ENCODE results near the gene DDAH2.
A peak's percentile ranks its signal among the peaks of the same experiment; 100 is the strongest.
"Not testable (repeated sequence)": the region's sequence is repeated elsewhere in the genome, so short reads cannot be mapped to it uniquely, and the experiment has no call there.

Gene DDAH2

DNA sequence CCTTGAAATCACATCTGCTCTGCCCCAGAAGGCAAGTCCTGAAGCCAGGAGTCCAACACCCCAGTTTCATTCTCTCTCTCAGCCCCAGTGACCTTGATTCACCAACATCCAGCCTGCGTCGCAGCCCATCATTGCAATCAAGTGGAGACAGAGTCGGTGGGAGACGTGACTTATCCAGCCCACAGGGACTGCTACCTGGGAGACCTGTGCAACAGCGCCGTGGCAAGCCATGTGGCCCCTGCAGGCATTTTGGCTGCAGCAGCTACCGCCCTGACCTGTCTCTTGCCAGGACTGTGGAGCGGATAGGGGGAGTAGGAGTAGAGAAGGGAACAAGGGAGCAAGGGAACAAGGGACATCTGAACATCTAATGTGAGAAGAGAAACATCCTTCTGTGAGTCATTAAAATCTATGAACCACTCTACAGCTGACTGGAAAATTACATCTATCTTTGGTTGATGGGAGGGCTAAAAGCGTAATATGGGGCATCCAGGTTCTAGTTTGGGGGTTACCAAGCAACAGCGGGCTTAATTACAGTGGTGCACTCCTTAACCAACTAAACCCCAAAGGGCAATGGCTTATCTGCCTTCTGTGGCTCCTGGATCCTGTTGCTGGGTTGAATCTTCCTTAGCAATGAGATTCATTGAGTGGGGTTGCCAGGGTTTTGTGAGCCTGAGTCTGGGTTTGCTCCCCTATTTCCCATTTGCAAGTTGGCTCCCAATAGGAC, 11.4 kb downstream of the DDAH2 start:
- Histone ChIP-seq H3K9me3 (no peaks in the 10 kb centered on the region), H3K27ac (no peak overlapping the region), H3K9ac (no peak overlapping the region), H3K4me3 (no peak overlapping the region), H3K4me2 (no peak overlapping the region), H3K27me3 (no peaks in the 10 kb centered on the region), H4K20me1 (no peaks in the 10 kb centered on the region), H3K4me1 (peaks cover 44% of the 10 kb centered on the region), H3K36me3 (no peaks in the 10 kb centered on the region)
- TF ChIP-seq Cebpa-rat (IDR thresholded peaks at IDR 0.05), result no peak

DNA sequence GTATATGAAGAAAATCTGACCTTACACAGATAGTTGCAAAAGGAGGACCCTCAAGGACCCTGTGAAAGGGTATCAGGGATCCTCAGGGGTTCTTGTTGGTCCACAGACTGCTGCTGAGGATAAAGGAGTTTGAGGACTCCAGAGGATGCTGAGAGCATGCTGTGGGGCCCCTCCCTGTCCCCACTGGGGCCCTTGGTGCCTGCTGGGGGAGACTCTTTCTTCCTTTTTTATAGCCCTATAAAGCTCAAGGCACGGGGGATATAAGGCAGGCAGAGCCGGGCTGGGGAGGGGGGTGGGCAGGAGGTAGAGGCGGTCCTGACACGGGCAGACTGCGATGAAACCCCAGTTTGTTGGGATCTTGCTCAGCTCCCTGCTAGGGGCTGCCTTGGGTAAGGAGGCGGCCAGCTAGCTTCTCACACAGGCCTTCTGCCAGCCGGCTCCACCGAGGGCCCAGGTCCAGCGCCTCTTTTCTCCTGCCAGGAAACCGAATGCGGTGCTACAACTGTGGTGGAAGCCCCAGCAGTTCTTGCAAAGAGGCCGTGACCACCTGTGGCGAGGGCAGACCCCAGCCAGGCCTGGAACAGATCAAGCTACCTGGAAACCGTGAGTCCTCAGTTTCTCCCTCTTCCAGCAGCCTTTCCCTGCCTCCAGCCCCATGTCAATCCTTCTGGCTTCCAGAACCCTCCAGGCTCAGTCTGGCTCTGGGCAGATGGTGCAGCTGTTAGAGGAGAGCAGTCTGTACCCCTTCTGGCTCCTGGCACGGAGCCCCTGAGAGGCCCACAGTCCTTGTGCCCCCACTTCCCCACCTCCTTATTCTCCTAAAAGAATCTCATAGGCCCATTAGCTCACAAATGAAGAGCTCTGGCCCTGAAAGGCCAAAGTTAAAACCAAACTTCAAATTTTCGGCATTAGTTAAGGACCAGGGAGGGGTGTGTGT, 13.8 kb downstream of the DDAH2 start, which contains the start of gene LY6G6D:
TSS of gene LY6G6D (plus strand) at position 327 of the 937 bp plus-strand sequence. CDS start at position 335, 8 bp downstream.
- peaks cover 52% of the 10 kb centered on the region for H3K4me1 ChIP-seq
- H3K27me3 ChIP-seq, result no peaks in the 10 kb centered on the region
- no peaks in the 10 kb centered on the region for H3K36me3 ChIP-seq
- peak within 1 kb of the TSS; percentile 55 for H3K9ac ChIP-seq
- peak within 1 kb of the TSS; percentile 55 for H3K4me2 ChIP-seq
- H3K27ac ChIP-seq, result peak within 1 kb of the TSS; percentile 63
- TF ChIP-seq Cebpa-rat (IDR thresholded peaks at IDR 0.05), result no peak
- H4K20me1 ChIP-seq, result no peaks in the 10 kb centered on the region
- no peak within 1 kb of the TSS for H3K4me3 ChIP-seq
- H3K9me3 ChIP-seq, result no peaks in the 10 kb centered on the region

- H4K20me1 ChIP-seq, result no peaks in the 10 kb centered on the region
- H3K4me2 ChIP-seq, result peak overlapping the region; percentile 55
- H3K4me3 ChIP-seq, result no peak overlapping the region
- H3K9me3 ChIP-seq, result no peaks in the 10 kb centered on the region
- no peak for TF ChIP-seq Cebpa-rat (IDR thresholded peaks at IDR 0.05)
- peak overlapping the region; percentile 63 for H3K27ac ChIP-seq
- H3K36me3 ChIP-seq, result no peaks in the 10 kb centered on the region
- H3K4me1 ChIP-seq, result peaks cover 57% of the 10 kb centered on the region
- H3K27me3 ChIP-seq, result no peaks in the 10 kb centered on the region
- H3K9ac ChIP-seq, result peak overlapping the region; percentile 55
These were observed 15.0 kb downstream of the DDAH2 start for GRCh38 chr6:31713991-31714684.

GRCh38 chr6:31713465-31713864, 15.6 kb downstream of the DDAH2 start:
- no peak overlapping the region for H3K9ac ChIP-seq
- H3K4me2 ChIP-seq, result peak overlapping the region; percentile 55
- H3K4me1 ChIP-seq, result peaks cover 64% of the 10 kb centered on the region
- H3K4me3 ChIP-seq, result no peak overlapping the region
- H3K27ac ChIP-seq, result peak overlapping the region; percentile 63; the same call in 1 of the 2 replicates
- no peak for TF ChIP-seq Cebpa-rat (IDR thresholded peaks at IDR 0.05)
- no peaks in the 10 kb centered on the region for H4K20me1 ChIP-seq
- no peaks in the 10 kb centered on the region for H3K9me3 ChIP-seq
- H3K36me3 ChIP-seq, result no peaks in the 10 kb centered on the region
- no peaks in the 10 kb centered on the region for H3K27me3 ChIP-seq

DNA sequence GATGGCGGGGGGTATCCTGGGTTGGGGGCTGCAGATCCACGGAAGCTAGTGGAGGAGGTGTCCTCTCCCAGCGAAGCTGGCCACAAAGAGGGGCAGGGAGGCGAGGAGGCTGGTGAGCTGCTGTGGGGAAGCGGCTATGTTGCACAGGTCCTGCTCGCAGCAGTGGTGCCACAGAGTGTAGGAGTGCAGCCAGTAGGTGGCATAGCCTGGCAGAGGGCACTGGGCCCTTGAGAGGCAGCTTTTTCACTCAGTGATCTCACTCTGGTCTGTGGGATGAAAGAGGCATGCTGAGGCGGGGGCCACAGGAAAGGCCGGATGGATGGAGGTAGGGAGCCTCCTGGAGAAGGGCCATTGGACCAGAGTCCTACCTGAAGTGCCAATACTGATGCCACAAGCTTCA, 16.8 kb downstream of the DDAH2 start:
- Histone ChIP-seq H3K27ac (no peak overlapping the region; the same call in 1 of the 2 replicates), H3K4me3 (no peak overlapping the region), H3K9me3 (no peaks in the 10 kb centered on the region), H3K36me3 (no peaks in the 10 kb centered on the region), H4K20me1 (no peaks in the 10 kb centered on the region), H3K4me2 (peak overlapping the region; percentile 52), H3K9ac (no peak overlapping the region), H3K27me3 (no peaks in the 10 kb centered on the region), H3K4me1 (peaks cover 75% of the 10 kb centered on the region)
- TF ChIP-seq Cebpa-rat (IDR thresholded peaks at IDR 0.05), result no peak

DNA sequence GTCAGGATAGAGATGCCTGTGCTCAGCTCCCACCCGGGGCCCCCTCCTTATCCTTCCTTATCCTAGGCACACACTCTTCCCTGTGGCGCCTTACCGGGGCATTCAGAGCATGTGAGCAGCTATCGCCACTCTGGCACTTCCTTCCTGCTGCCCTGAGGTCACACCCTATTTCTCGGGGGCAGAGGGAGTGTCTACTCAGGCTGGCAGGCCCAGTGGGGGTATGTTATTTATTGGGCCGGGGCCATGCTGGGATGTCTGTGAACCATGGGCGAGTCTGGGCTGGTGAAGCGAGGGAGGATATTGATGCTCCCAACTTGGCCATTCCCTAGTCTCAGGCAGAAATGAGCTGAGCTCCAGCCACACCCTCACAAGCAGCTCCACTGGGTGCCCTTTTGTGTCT, 17.9 kb downstream of the DDAH2 start:
- H3K27me3 ChIP-seq, result no peaks in the 10 kb centered on the region
- H3K4me1 ChIP-seq, result peaks cover 85% of the 10 kb centered on the region
- H4K20me1 ChIP-seq, result no peaks in the 10 kb centered on the region
- H3K9me3 ChIP-seq, result no peaks in the 10 kb centered on the region
- H3K36me3 ChIP-seq, result no peaks in the 10 kb centered on the region
- H3K9ac ChIP-seq, result no peak overlapping the region
- H3K4me3 ChIP-seq, result no peak overlapping the region
- H3K27ac ChIP-seq, result no peak overlapping the region
- H3K4me2 ChIP-seq, result peak overlapping the region; percentile 52
- no peak for TF ChIP-seq Cebpa-rat (IDR thresholded peaks at IDR 0.05)

DNA sequence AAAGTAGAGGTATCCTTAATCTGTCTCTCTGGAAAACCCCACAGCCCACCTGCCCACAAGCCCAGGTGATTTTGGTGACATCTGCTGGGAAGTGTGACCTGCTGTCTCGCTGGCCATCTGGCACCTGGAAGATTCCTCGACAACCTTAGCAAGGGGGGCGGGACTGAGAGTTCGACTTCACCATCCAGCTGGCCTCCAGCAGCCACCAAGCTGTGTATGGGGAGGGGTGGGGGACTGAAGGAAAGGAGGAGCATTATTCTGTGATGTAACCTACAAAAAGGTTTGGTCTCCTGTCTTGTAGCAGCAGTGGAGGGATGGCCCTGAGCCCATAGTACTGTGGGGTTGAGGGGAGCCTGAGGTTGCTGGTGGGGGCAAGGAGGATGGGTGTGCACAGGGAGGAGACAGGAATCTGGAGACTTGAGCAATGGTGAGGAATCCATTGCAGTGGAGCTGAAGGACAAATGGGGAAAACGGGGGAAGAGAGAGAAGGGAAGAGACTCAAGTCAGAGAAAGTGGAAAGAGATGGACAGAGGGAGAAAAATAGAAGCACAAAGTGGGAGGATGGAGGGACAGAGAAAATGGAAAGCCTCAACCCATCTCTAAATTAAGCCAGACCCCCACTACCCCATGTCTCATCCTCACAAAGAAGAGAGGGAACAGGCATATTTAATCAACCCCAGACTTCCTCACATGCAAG, 18.4 kb downstream of the DDAH2 start:
- no peaks in the 10 kb centered on the region for H4K20me1 ChIP-seq
- no peak overlapping the region for H3K9ac ChIP-seq
- no peak overlapping the region for H3K27ac ChIP-seq
- H3K4me1 ChIP-seq, result peaks cover 85% of the 10 kb centered on the region
- H3K4me2 ChIP-seq, result peak overlapping the region; percentile 52
- no peak overlapping the region for H3K4me3 ChIP-seq
- no peaks in the 10 kb centered on the region for H3K9me3 ChIP-seq
- no peak for TF ChIP-seq Cebpa-rat (IDR thresholded peaks at IDR 0.05)
- no peaks in the 10 kb centered on the region for H3K36me3 ChIP-seq
- no peaks in the 10 kb centered on the region for H3K27me3 ChIP-seq

GRCh38 chr6:31709157-31709556, 19.9 kb downstream of the DDAH2 start:
- not testable (repeated sequence) for H3K9ac ChIP-seq, H3K4me3 ChIP-seq, H3K4me2 ChIP-seq, H4K20me1 ChIP-seq, H3K9me3 ChIP-seq, H3K27ac ChIP-seq, H3K27me3 ChIP-seq, H3K36me3 ChIP-seq
- peaks cover 71% of the 10 kb centered on the region for H3K4me1 ChIP-seq

DNA sequence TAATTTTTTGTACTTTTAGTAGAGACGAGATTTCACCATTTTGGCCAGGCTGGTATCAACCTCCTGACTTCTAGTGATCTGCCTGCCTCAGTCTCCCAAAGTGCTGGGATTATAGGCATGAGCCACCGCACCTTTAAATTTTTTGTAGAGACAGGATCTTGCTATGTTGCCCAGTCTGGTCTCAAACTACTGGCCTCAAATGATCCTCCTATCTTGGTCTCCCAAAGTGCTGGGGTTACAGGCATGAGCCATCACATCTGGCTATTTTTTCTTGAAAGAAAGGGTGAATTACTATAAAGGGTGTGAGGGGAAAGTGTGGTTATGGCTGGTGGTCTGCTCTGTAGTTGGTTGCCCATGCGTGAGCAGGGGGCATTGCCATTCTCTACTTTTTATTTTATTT, 20.9 kb downstream of the DDAH2 start:
- peak overlapping the region; percentile 33 for H3K4me2 ChIP-seq
- no peaks in the 10 kb centered on the region for H3K9me3 ChIP-seq
- TF ChIP-seq Cebpa-rat (IDR thresholded peaks at IDR 0.05), result no peak

More for the DNA sequence above, 20.9 kb downstream of the DDAH2 start:
- no peaks in the 10 kb centered on the region for H4K20me1 ChIP-seq
- no peak overlapping the region; the same call in 1 of the 2 replicates for H3K27ac ChIP-seq
- no peak overlapping the region for H3K4me3 ChIP-seq
- H3K27me3 ChIP-seq, result no peaks in the 10 kb centered on the region
- H3K4me1 ChIP-seq, result peaks cover 70% of the 10 kb centered on the region
- no peaks in the 10 kb centered on the region for H3K36me3 ChIP-seq
- no peak overlapping the region for H3K9ac ChIP-seq
